Forelimb muscle (tissue), 1 donor: ENCODE measurements around the gene EIF2B4. TPM values are rescaled to one million over a fixed set of nuclear protein-coding genes. Genes with fewer than 3 reads are reported as not detected.
"Not testable (repeated sequence)": the region's sequence is repeated elsewhere in the genome, so short reads cannot be mapped to it uniquely, and the experiment has no call there.

Experiments used
- DNase-seq: peaks from one replicate; pipeline ENCODE4 v3.0.0-alpha.2; 2013; ENCODE audit warnings: low read depth
- polyA plus RNA-seq: library from polyadenylated mRNA; unstranded; fragments of 120-200 nt; gene quantifications from one replicate; pipeline ENCODE4 v1.2.1, GENCODE V29; 2013; ENCODE audit not compliant: insufficient read length

EIF2B4 gene
- polyA plus RNA-seq, 1 donor: 32.7 TPM

- no peak for DNase-seq
Measured at GRCh38 chr2:27350106-27350693, 19.9 kb downstream of the EIF2B4 start.

- DNase-seq: no peak
Measured at GRCh38 chr2:27347641-27348040, 22.5 kb downstream of the EIF2B4 start.

GRCh38 chr2:27336173-27336572 lies 34.0 kb downstream of the EIF2B4 start:
- no peak for DNase-seq

DNA sequence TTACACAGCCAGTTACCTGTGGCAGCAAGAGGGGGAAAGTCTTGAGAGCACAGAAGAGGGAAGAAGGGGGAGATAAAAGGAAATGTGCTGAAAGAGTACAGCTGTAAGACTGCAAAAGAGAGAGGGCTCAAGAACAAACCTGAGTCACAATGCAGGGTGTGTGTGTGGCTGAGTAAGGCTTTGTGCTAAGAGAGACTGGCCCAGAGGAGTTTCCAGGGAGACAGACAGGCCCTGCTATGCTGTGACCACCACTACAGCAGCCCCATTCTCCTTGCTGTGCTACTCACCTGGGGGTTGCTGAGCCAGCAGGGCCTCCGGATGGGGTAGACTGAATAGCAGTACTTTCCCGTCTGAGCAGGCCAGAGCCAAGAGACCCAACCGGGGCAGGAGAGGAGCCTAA lies 34.8 kb downstream of the EIF2B4 start:
- DNase-seq: no peak

DNA sequence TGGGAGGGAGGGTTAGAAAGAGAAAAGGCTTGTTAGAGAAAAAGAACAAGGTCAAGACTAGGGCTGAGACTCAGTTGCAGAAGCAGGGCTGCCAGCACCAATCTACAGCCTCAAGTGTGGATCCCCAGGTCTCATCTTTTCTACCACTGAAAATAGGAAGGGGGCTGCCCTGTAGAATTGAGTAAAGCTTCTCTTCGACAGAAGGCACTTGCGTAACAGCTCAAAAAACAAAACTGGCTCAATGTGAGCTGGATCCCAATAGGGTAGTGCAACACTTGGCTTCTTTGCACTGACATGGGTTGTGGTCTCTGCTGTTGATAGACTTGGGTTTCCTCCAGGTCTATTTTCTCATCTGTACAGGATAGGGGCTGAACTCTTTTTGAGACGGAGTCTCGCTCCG lies 45.4 kb downstream of the EIF2B4 start:
- no peak for DNase-seq

DNA sequence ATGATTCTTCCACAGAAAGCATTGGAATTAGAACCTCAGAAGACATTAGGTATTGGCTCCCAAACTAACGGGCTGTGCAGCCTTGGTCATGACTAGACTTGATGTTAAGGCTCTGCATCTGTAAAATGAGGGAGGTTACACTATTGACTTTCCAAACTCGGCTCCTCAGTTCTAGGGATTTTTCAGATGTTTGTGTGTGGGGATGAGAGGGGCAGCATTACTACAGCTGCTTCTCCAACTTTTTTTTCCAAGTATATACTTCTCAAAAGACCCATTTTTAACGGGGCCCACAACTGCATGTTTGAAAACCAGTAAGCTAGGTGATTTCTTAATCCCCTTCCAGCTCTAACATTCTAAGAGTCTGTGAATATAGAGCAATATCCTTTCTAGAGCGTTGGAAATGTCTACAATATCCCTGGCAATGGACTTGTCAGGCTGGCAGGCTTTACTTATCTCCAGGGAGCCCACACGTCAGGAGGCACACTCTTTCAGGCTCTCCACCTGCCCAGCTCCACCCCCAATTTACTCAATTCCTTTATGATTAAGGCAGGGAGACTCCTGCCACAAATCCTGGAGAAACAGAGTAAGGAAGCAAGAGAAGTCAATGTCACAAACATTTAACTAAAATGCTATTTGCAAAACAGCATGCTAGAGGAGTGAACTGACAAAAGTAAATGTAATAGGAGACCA lies 46.4 kb downstream of the EIF2B4 start:
- no peak for DNase-seq

GRCh38 chr2:27322766-27323595 lies 47.2 kb downstream of the EIF2B4 start, which contains the start of gene MPV17:
Gene MPV17 (minus strand): TSS chr2:27323097. CDS start chr2:27322517, 580 bp downstream.
- peak; percentile 77 for DNase-seq

DNA sequence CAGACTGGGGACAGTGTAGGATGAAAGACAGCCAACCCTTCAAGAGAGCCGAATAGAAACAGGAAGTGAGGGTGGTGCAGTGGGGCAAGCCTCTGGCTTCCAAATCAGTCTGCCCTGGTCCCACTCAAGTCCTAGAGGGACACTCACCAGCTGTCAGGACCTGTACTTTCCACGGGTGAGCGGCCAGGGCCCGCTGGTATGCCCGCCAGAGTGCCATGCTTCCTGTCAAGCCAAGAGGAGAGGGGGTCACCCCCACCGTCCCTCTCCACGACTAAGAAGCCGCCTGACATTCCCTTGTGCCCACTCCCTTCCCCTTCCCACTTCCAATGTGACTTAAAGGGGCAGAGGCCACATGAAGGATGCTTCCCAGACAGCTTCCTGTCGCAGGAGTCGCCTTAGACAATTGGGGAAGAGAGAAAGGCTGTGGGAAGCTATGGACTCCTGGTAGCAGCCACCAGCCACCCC lies 47.8 kb downstream of the EIF2B4 start:
- no peak for DNase-seq

- no peak for DNase-seq
Measured at GRCh38 chr2:27320958-27321543, 49.1 kb downstream of the EIF2B4 start.

GRCh38 chr2:27319839-27320238 lies 50.3 kb downstream of the EIF2B4 start:
- DNase-seq: not testable (repeated sequence)

GRCh38 chr2:27316655-27317412 lies 53.3 kb downstream of the EIF2B4 start:
- DNase-seq: no peak

DNA sequence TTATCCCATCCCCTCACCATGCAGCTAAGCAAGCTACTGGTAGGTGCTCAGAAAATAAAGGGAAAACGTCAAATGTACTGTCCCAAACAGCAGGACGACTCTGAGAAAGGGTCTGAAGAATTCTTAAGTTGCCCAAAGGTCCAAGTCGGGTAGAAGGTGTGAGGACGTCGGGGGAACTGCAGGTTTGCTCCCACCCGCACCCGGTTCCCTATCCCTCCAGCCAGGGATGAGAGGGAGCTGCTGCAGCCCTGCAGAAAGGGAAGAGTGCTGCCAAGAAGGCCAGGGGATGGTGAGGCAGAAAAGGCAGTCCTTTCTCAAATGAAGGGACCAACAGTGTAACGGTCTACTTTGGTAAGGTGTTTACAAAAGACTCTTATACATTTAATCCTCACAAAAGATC lies 55.0 kb downstream of the EIF2B4 start:
- DNase-seq: no peak

GRCh38 chr2:27314709-27315108 lies 55.4 kb downstream of the EIF2B4 start:
- no peak for DNase-seq

Other genes with a start within 250 kb of the EIF2B4 start
- gene ABHD1, start 246.5 kb downstream of the EIF2B4 start, polyA plus RNA-seq: 0.49 TPM
- 35.4 TPM for gene PREB, start 235.7 kb downstream of the EIF2B4 start, polyA plus RNA-seq
- gene PRR30, start 230.9 kb downstream of the EIF2B4 start, polyA plus RNA-seq: not detected
- 0.49 TPM for gene TCF23, start 221.3 kb downstream of the EIF2B4 start, polyA plus RNA-seq
- gene ATRAID, start 158.3 kb downstream of the EIF2B4 start, polyA plus RNA-seq: 85.3 TPM
- gene SLC5A6, start 158.1 kb downstream of the EIF2B4 start, polyA plus RNA-seq: 19.3 TPM
- gene CAD, start 153.0 kb downstream of the EIF2B4 start, polyA plus RNA-seq: 26.9 TPM
- 0.85 TPM for gene SLC30A3, start 107.3 kb downstream of the EIF2B4 start, polyA plus RNA-seq
- 0.24 TPM for gene DNAJC5G, start 94.9 kb downstream of the EIF2B4 start, polyA plus RNA-seq
- 105 TPM for gene TRIM54, start 87.9 kb downstream of the EIF2B4 start, polyA plus RNA-seq
- gene UCN, start 61.9 kb downstream of the EIF2B4 start, polyA plus RNA-seq: 1.9 TPM
- 44.9 TPM for gene MPV17, start 47.2 kb downstream of the EIF2B4 start, polyA plus RNA-seq
- gene GTF3C2, start 13.6 kb downstream of the EIF2B4 start, polyA plus RNA-seq: 27.0 TPM
- gene SNX17, start 278 bp upstream of the EIF2B4 start, polyA plus RNA-seq: 71.2 TPM
- 14.2 TPM for gene ZNF513, start 10.4 kb upstream of the EIF2B4 start, polyA plus RNA-seq
- gene PPM1G, start 39.3 kb upstream of the EIF2B4 start, polyA plus RNA-seq: 53.7 TPM
- gene NRBP1, start 58.3 kb upstream of the EIF2B4 start, polyA plus RNA-seq: 118 TPM
- 1.8 TPM for gene KRTCAP3, start 72.0 kb upstream of the EIF2B4 start, polyA plus RNA-seq
- 22.5 TPM for gene IFT172, start 119.4 kb upstream of the EIF2B4 start, polyA plus RNA-seq
- 7.5 TPM for gene FNDC4, start 124.9 kb upstream of the EIF2B4 start, polyA plus RNA-seq
- not detected for gene GCKR, start 126.5 kb upstream of the EIF2B4 start, polyA plus RNA-seq
- 41.1 TPM for gene ZNF512, start 212.7 kb upstream of the EIF2B4 start, polyA plus RNA-seq